Measurements from ENCODE around the gene ATF4.

DNA sequence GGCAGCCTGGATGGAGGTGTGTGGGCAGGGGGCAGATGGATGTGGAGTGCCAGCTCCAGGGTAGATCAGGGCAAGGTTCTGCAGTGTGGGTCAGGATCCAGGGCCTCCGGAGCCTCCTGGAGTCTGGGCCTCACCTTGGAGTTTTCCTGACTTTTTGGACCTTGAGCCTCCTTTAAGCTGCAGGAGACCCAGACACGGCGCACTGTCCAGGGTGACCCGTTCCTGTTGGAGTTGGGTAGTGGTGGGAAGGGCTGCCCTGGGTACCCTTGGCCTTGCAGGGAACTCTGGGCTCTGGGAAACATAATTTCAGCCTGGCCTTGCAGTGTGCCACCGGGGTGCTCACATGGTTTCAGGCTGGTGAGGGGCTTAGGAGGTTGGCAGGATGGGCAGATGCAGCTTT lies 46.5 kb upstream of the ATF4 start:
- TF ChIP-seq, protein P1, sequence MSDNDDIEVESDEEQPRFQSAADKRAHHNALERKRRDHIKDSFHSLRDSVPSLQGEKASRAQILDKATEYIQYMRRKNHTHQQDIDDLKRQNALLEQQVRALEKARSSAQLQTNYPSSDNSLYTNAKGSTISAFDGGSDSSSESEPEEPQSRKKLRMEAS (IDR thresholded peaks at IDR 0.05; ENCODE audit: low read depth, low read length) = no peak
- TF ChIP-seq, protein P2, sequence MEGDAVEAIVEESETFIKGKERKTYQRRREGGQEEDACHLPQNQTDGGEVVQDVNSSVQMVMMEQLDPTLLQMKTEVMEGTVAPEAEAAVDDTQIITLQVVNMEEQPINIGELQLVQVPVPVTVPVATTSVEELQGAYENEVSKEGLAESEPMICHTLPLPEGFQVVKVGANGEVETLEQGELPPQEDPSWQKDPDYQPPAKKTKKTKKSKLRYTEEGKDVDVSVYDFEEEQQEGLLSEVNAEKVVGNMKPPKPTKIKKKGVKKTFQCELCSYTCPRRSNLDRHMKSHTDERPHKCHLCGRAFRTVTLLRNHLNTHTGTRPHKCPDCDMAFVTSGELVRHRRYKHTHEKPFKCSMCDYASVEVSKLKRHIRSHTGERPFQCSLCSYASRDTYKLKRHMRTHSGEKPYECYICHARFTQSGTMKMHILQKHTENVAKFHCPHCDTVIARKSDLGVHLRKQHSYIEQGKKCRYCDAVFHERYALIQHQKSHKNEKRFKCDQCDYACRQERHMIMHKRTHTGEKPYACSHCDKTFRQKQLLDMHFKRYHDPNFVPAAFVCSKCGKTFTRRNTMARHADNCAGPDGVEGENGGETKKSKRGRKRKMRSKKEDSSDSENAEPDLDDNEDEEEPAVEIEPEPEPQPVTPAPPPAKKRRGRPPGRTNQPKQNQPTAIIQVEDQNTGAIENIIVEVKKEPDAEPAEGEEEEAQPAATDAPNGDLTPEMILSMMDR (IDR thresholded peaks at IDR 0.05; ENCODE audit: low read depth, low read length) = no peak
- TF ChIP-seq POLR2A (IDR thresholded peaks at IDR 0.05; ENCODE audit: extremely low read depth, insufficient read length) = no peak

Data from NB4 (cell line).